Measurements from ENCODE around the gene TLE3.

TLE3 gene

GRCh38 chr15:70031713-70032112, 66.0 kb downstream of the TLE3 start:
- TF ChIP-seq CTCF (IDR thresholded peaks at IDR 0.05; ENCODE audit: control insufficient read depth, extremely low read depth, insufficient read depth): no peak
- no peak overlapping the region for H3K4me3 ChIP-seq (ENCODE audit: low read depth, low read length)
- DNase-seq (ENCODE audit: low read depth): no peak

- H3K4me3 ChIP-seq (ENCODE audit: low read depth, low read length): no peak overlapping the region
- no peak for TF ChIP-seq CTCF (IDR thresholded peaks at IDR 0.05; ENCODE audit: control insufficient read depth, extremely low read depth, insufficient read depth)
- DNase-seq (ENCODE audit: low read depth): no peak
Observed at GRCh38 chr15:70031261-70031660, 66.5 kb downstream of the TLE3 start.

- no peak for TF ChIP-seq CTCF (IDR thresholded peaks at IDR 0.05; ENCODE audit: control insufficient read depth, extremely low read depth, insufficient read depth)
- DNase-seq (ENCODE audit: low read depth): no peak
Observed at GRCh38 chr15:70030851-70031250, 66.9 kb downstream of the TLE3 start.

GRCh38 chr15:70029297-70029701, 68.4 kb downstream of the TLE3 start:
- DNase-seq (ENCODE audit: low read depth): no peak
- TF ChIP-seq CTCF (IDR thresholded peaks at IDR 0.05; ENCODE audit: control insufficient read depth, extremely low read depth, insufficient read depth): no peak
- H3K4me3 ChIP-seq (ENCODE audit: low read depth, low read length): no peak overlapping the region

More at GRCh38 chr15:70030851-70031250, 66.9 kb downstream of the TLE3 start:
- H3K4me3 ChIP-seq (ENCODE audit: low read depth, low read length): no peak overlapping the region

GRCh38 chr15:70027518-70027917, 70.2 kb downstream of the TLE3 start:
- TF ChIP-seq CTCF (IDR thresholded peaks at IDR 0.05; ENCODE audit: control insufficient read depth, extremely low read depth, insufficient read depth): no peak
- no peak overlapping the region for H3K4me3 ChIP-seq (ENCODE audit: low read depth, low read length)
- no peak for DNase-seq (ENCODE audit: low read depth)

- H3K4me3 ChIP-seq (ENCODE audit: low read depth, low read length): no peak overlapping the region
- no peak for TF ChIP-seq CTCF (IDR thresholded peaks at IDR 0.05; ENCODE audit: control insufficient read depth, extremely low read depth, insufficient read depth)
- DNase-seq (ENCODE audit: low read depth): no peak
Observed at GRCh38 chr15:70026991-70027390, 70.7 kb downstream of the TLE3 start.

Data from LNCaP clone FGC (cell line).